Endothelial cell of umbilical vein (primary cell): ENCODE data around the gene EXO5. TPM values are rescaled to one million over a fixed set of nuclear protein-coding genes. Genes with fewer than 3 reads are reported as not detected.

ENCODE experiments used
- BruUV-seq: library from RNA; stranded (reverse); fragments of 400-500 nt; replicated peaks from 2 replicates; lab custom pipeline; 2021; lab: Mats Ljungman, UMichigan
- CTCF ChIA-PET: fragments of 300-600, 350-600 bp; sonication (Branson Sonifier 250); formaldehyde crosslinking; loops from one replicate; lab custom pipeline; 2021; ENCODE audit warnings: antibody characterized with exemption, inconsistent platforms; lab: Charles Lee
- POLR2A ChIA-PET: fragments of 300-600, 350-600 bp; sonication (Branson Sonifier 250); formaldehyde crosslinking; loops from one replicate; lab custom pipeline; 2021; ENCODE audit warnings: antibody characterized with exemption, inconsistent platforms; lab: Charles Lee
- DNase-seq: peaks from one replicate; pipeline ENCODE4 v3.0.0-alpha.2; 2011; ENCODE audit warnings: low read depth, low spot score
- FAIRE-seq: peaks from 2 replicates; lab custom pipeline; 2011; peaks lifted over from hg19 to GRCh38; lab: Jason Lieb, UNC
- H2AFZ ChIP-seq: 2 replicates; pipeline ENCODE4 v1.6.0; 2012; ENCODE audit warnings: low read depth, low read length, control low read depth, inconsistent platforms
- H3K27ac ChIP-seq: 2 replicates; pipeline ENCODE4 v1.5.1; 2011; ENCODE audit warnings: low read depth, mild to moderate bottlenecking, control low read depth, low read length, moderate library complexity; ENCODE audit not compliant: insufficient read depth
- H3K27me3 ChIP-seq, 2 experiments: 2 replicates each; pipeline versions ENCODE4 v1.6.0 to v1.6.1; 2011; ENCODE audit warnings: low read length in 2 of 2, mixed read lengths in 1 of 2; ENCODE audit not compliant: control insufficient read depth in 2 of 2, insufficient read depth in 2 of 2
- H3K36me3 ChIP-seq, 2 experiments: 2 replicates in 1 of 2; 3 replicates in 1 of 2; pipeline ENCODE4 v1.5.1; 2011; ENCODE audit warnings: low read length in 2 of 2, mild to moderate bottlenecking in 1 of 2, moderate library complexity in 1 of 2; ENCODE audit not compliant: control insufficient read depth in 2 of 2, insufficient read depth in 2 of 2; ENCODE audit errors: extremely low read depth in 1 of 2
- H3K4me1 ChIP-seq: 3 replicates; pipeline ENCODE4 v1.5.1; 2011; ENCODE audit warnings: mild to moderate bottlenecking, low read length; ENCODE audit not compliant: control insufficient read depth, insufficient read depth; ENCODE audit errors: extremely low read depth
- H3K4me2 ChIP-seq: 2 replicates; pipeline ENCODE4 v1.6.1; 2011; ENCODE audit warnings: low read length, control low read depth, mixed read lengths; ENCODE audit not compliant: insufficient read depth
- H3K4me3 ChIP-seq, 3 experiments: fragments of 200-600 bp in 1 of 3; sonication (generic), shearing (Covaris generic) in 1 of 3; replicated peaks in 1 of 3; 2 replicates each; pipeline ENCODE4 v1.5.1; 2011 to 2016; ENCODE audit warnings: control low read depth in 3 of 3, low read length in 3 of 3, mild to moderate bottlenecking in 2 of 3, inconsistent platforms in 1 of 3, low read depth in 1 of 3, moderate library complexity in 1 of 3; ENCODE audit not compliant: insufficient read depth in 1 of 3
- H3K79me2 ChIP-seq: 2 replicates; pipeline ENCODE4 v1.6.0; 2012; ENCODE audit warnings: low read length, inconsistent platforms; ENCODE audit not compliant: control insufficient read depth, insufficient read depth
- H3K9ac ChIP-seq: replicated peaks from 2 replicates; pipeline ENCODE3; 2011; ENCODE audit warnings: low read length, control low read depth; ENCODE audit not compliant: insufficient read depth; ENCODE audit errors: extremely low read depth
- H3K9me1 ChIP-seq: replicated peaks from 3 replicates; pipeline ENCODE4 v1.6.0; 2011; ENCODE audit warnings: mild to moderate bottlenecking, low read length; ENCODE audit not compliant: control insufficient read depth, insufficient read depth; ENCODE audit errors: extremely low read depth
- H3K9me3 ChIP-seq: replicated peaks from 2 replicates; pipeline ENCODE4 v1.5.1; 2012; ENCODE audit warnings: low read length, inconsistent platforms; ENCODE audit not compliant: control insufficient read depth, insufficient read depth
- H4K20me1 ChIP-seq: replicated peaks from 2 replicates; pipeline ENCODE3; 2011; ENCODE audit warnings: mild to moderate bottlenecking, low read length; ENCODE audit not compliant: control insufficient read depth, insufficient read depth; ENCODE audit errors: extremely low read depth
- CTCF ChIP-seq, 2 donors: IDR thresholded peaks; 1 replicate in 1 of 2; 2 replicates in 1 of 2; pipeline ENCODE4 v1.5.1; 2011; ENCODE audit warnings: low read length in 2 of 2, mild to moderate bottlenecking in 2 of 2, moderate library complexity in 2 of 2, control low read depth in 1 of 2, inconsistent platforms in 1 of 2, low read depth in 1 of 2; ENCODE audit not compliant: insufficient read depth in 1 of 2; ENCODE audit errors: extremely low read depth in 1 of 2
- EZH2 ChIP-seq: IDR thresholded peaks from 2 replicates; pipeline ENCODE4 v1.6.1; 2012; ENCODE audit warnings: borderline replicate concordance, low read depth, mild to moderate bottlenecking, moderate library complexity, low read length, inconsistent platforms; ENCODE audit not compliant: severe bottlenecking
- FOS ChIP-seq: IDR thresholded peaks from 2 replicates; pipeline ENCODE4 v1.6.1; 2011; ENCODE audit warnings: mild to moderate bottlenecking, low read length, moderate library complexity, borderline replicate concordance; ENCODE audit not compliant: insufficient read depth
- GATA2 ChIP-seq: IDR thresholded peaks from 2 replicates; pipeline ENCODE4 v1.7.0; 2011; ENCODE audit warnings: low read depth, mild to moderate bottlenecking, moderate library complexity, mixed read lengths, low read length; ENCODE audit not compliant: insufficient read length, insufficient read depth
- JUN ChIP-seq: IDR thresholded peaks from 2 replicates; pipeline ENCODE4 v1.6.1; 2011; ENCODE audit warnings: borderline replicate concordance, low read depth; ENCODE audit not compliant: insufficient read length, insufficient read depth
- MAX ChIP-seq: IDR thresholded peaks from 2 replicates; pipeline ENCODE4 v1.6.1; 2011; ENCODE audit not compliant: insufficient read depth, insufficient read length
- MYC ChIP-seq: IDR thresholded peaks from one replicate; pipeline ENCODE4 v1.6.1; 2011; ENCODE audit warnings: mild to moderate bottlenecking, low read depth, low read length
- POLR2A ChIP-seq: IDR thresholded peaks from 2 replicates; pipeline ENCODE4 v1.6.1; 2012; ENCODE audit warnings: low read depth, mild to moderate bottlenecking, control low read depth, low read length
- POLR2AphosphoS5 ChIP-seq: IDR thresholded peaks from 2 replicates; pipeline ENCODE4 v1.6.1; 2012; ENCODE audit warnings: low read depth, mild to moderate bottlenecking, control low read depth, low read length, moderate library complexity; ENCODE audit not compliant: insufficient read depth
- dilution Hi-C: fragments of 300-500 bp; cut with MboI; formaldehyde crosslinking; loops from one replicate; pipeline ENCODE4 v1.15.0; 2019; ENCODE audit warnings: low sequenced_read_pairs; ENCODE audit not compliant: extremely low pct_ligation_motif_present
- intact Hi-C: fragments of 100-400 bp; cut with micrococcal nuclease; formaldehyde crosslinking; loops from one replicate; pipeline ENCODE4 v1.10.0; 2022
- polyA plus RNA-seq, 4 experiments: library from polyadenylated mRNA; depleted of rRNA in 3 of 4; stranded (reverse) in 3 of 4; unstranded in 1 of 4; fragments of >200 nt; gene quantifications; 2 replicates each; pipeline versions ENCODE4 v1.2.1 to v1.2.3, GENCODE V29; 2011 to 2012; ENCODE audit warnings: missing spikeins in 1 of 4
- total RNA-seq: library from RNA; stranded (reverse); gene quantifications from 2 replicates; pipeline ENCODE4 v1.2.3, GENCODE V29; 2021

EXO5 gene
- total and polyA plus RNA-seq, 2 donors (not counting 3 experiments of a cell fraction or from before 2014, with no cell fraction given) = 7.0 to 13.0 TPM

- H3K4me2 ChIP-seq = no peak overlapping the region
- H3K9me3 ChIP-seq = no peaks in the 10 kb centered on the region
- H3K27ac ChIP-seq = no peak overlapping the region
- FAIRE-seq (no peak), DNase-seq (no peak)
- no peak overlapping the region for H3K4me3 ChIP-seq
- H3K9ac ChIP-seq = no peak overlapping the region
- H2AFZ ChIP-seq = no peak overlapping the region
- no TSS peak for BruUV-seq
- ChIA-PET CTCF (no interaction called here), POLR2A (no interaction called here)
- H3K9me1 ChIP-seq = no peaks in the 10 kb centered on the region
- dilution Hi-C loops = no loop called here
- H3K36me3 ChIP-seq = peaks cover 2 to 9% of the 10 kb centered on the region in 2 experiments
- H3K27me3 ChIP-seq = no peaks in the 10 kb centered on the region
- no peaks in the 10 kb centered on the region for H4K20me1 ChIP-seq
- no peaks in the 10 kb centered on the region for H3K79me2 ChIP-seq
- intact Hi-C loops = no loop called here
- no peaks in the 10 kb centered on the region for H3K4me1 ChIP-seq
- TF ChIP-seq MYC (no peak), FOS (no peak), CTCF (IDR thresholded peaks at IDR 0.05; ENCODE audit: extremely low read depth in 1 of 2, insufficient read depth in 1 of 2, low read depth in 1 of 2, low read length in 2 of 2) (no peak), EZH2 (no peak), GATA2 (no peak), POLR2A (no peak), POLR2AphosphoS5 (no peak), JUN (no peak), MAX (no peak)
These were observed 10.9 kb downstream of the EXO5 start for GRCh38 chr1:40519517-40519916.
